B cell (primary cell): ENCODE measurements around the gene RIOK1. TPM values are rescaled to one million over a fixed set of nuclear protein-coding genes. Genes with fewer than 3 reads are reported as not detected.

Source experiments
- ATAC-seq: fragments of 200-7000 bp; cut with Tn5 transposase; one replicate; pipeline ENCODE4 v1.10.0; 2021; ENCODE audit warnings: low read depth, mild to moderate bottlenecking, moderate number of reproducible peaks, moderate library complexity
- CTCF ChIA-PET: fragments of 350-600 bp; sonication (Branson Sonifier 250); formaldehyde crosslinking; loops from one replicate; lab custom pipeline; 2021; ENCODE audit warnings: antibody characterized with exemption, inconsistent platforms; lab: Charles Lee
- POLR2A ChIA-PET: fragments of 350-600 bp; sonication (Branson Sonifier 250); formaldehyde crosslinking; loops from one replicate; lab custom pipeline; 2021; ENCODE audit warnings: antibody characterized with exemption; lab: Charles Lee
- DNase-seq: peaks from one replicate; pipeline ENCODE4 v3.0.0; 2013
- H2AFZ ChIP-seq: 2 replicates; pipeline ENCODE4 v1.6.1; 2012; ENCODE audit warnings: mild to moderate bottlenecking, low read depth, low read length; ENCODE audit not compliant: insufficient read depth, poor library complexity, severe bottlenecking
- H3K27ac ChIP-seq, 2 donors: 1 replicate in 1 of 2; 2 replicates in 1 of 2; pipeline ENCODE4 v1.5.1; 2012 to 2013; ENCODE audit warnings: low read length in 2 of 2, mild to moderate bottlenecking in 2 of 2, moderate library complexity in 1 of 2
- H3K27me3 ChIP-seq, 4 experiments: fragments of 200-600 bp in 1 of 4; sonication (generic) in 1 of 4; replicated peaks in 1 of 4; 1 replicate in 2 of 4; 2 replicates in 2 of 4; pipeline versions ENCODE4 v1.6.1 to v1.7.0; 2013 to 2016; ENCODE audit warnings: low read length in 3 of 4, mild to moderate bottlenecking in 2 of 4, mixed read lengths in 1 of 4, moderate library complexity in 1 of 4; ENCODE audit not compliant: insufficient read depth in 4 of 4, control insufficient read depth in 3 of 4; ENCODE audit errors: control extremely low read depth in 1 of 4
- H3K36me3 ChIP-seq, 2 experiments: replicated peaks in 1 of 2; 1 replicate in 1 of 2; 2 replicates in 1 of 2; pipeline versions ENCODE4 v1.6.1 to v1.7.1; 2013; ENCODE audit warnings: low read length in 1 of 2; ENCODE audit not compliant: insufficient read depth in 2 of 2, control insufficient read depth in 1 of 2; ENCODE audit errors: control extremely low read depth in 1 of 2, extremely low read depth in 1 of 2
- H3K4me1 ChIP-seq, 2 donors: fragments of 200-600 bp in 1 of 2; sonication (generic) in 1 of 2; 1 replicate in 1 of 2; 2 replicates in 1 of 2; pipeline versions ENCODE4 v1.5.1 to v1.6.1; 2013 to 2017; ENCODE audit warnings: low read length in 2 of 2; ENCODE audit not compliant: control insufficient read depth in 2 of 2, insufficient read depth in 2 of 2
- H3K4me2 ChIP-seq: replicated peaks from 2 replicates; pipeline ENCODE3; 2012; ENCODE audit warnings: mild to moderate bottlenecking, low read depth, low read length; ENCODE audit not compliant: poor library complexity, severe bottlenecking
- H3K4me3 ChIP-seq, 5 experiments: fragments of 200-600 bp in 1 of 5; sonication (generic) in 1 of 5; 1 replicate in 3 of 5; 2 replicates in 2 of 5; pipeline versions ENCODE4 v1.5.1 to v1.7.0; 2011 to 2016; ENCODE audit warnings: low read length in 4 of 5, mild to moderate bottlenecking in 4 of 5, low read depth in 2 of 5, control low read depth in 1 of 5, moderate library complexity in 1 of 5; ENCODE audit not compliant: insufficient read depth in 1 of 5; ENCODE audit errors: control extremely low read depth in 1 of 5, extremely low read depth in 1 of 5
- H3K79me2 ChIP-seq: fragments of 200-600 bp; sonication (generic); one replicate; pipeline ENCODE4 v1.6.0; 2016; ENCODE audit warnings: low read length; ENCODE audit not compliant: control insufficient read depth, insufficient read depth
- H3K9ac ChIP-seq: fragments of 200-600 bp; sonication (generic); 2 replicates; pipeline ENCODE4 v1.6.1; 2017; ENCODE audit warnings: mild to moderate bottlenecking, low read length, moderate library complexity
- H3K9me3 ChIP-seq, 3 donors: one replicate each; pipeline versions ENCODE4 v1.6.1 to v1.7.1; 2013; ENCODE audit warnings: low read length in 2 of 3; ENCODE audit not compliant: control insufficient read depth in 2 of 3, insufficient read depth in 1 of 3; ENCODE audit errors: control extremely low read depth in 1 of 3
- H4K20me1 ChIP-seq: 2 replicates; pipeline ENCODE4 v1.6.0; 2012; ENCODE audit warnings: mild to moderate bottlenecking, low read length; ENCODE audit not compliant: insufficient read depth, control insufficient read depth, poor library complexity, severe bottlenecking
- H3K27ac Mint-ChIP-seq: one replicate; pipeline ENCODE4 v1.8.0; 2021; ENCODE audit warnings: mixed read lengths
- H3K27me3 Mint-ChIP-seq: one replicate; pipeline ENCODE4 v1.8.0; 2021; ENCODE audit warnings: mixed read lengths
- H3K4me1 Mint-ChIP-seq: one replicate; pipeline ENCODE4 v1.8.0; 2021; ENCODE audit warnings: mixed read lengths
- H3K4me3 Mint-ChIP-seq: one replicate; pipeline ENCODE4 v1.8.0; 2021; ENCODE audit warnings: mixed read lengths
- H3K9me3 Mint-ChIP-seq: one replicate; pipeline ENCODE4 v1.8.0; 2022; ENCODE audit warnings: mixed read lengths; ENCODE audit not compliant: insufficient read depth
- CTCF ChIP-seq: fragments of 200-600 bp; IDR thresholded peaks from one replicate; pipeline ENCODE4 v1.8.0; 2022; ENCODE audit warnings: antibody characterized with exemption, mild to moderate bottlenecking
- EZH2 ChIP-seq: IDR thresholded peaks from 2 replicates; pipeline ENCODE4 v1.6.1; 2012; ENCODE audit warnings: borderline replicate concordance, low read depth, mild to moderate bottlenecking, moderate library complexity, low read length; ENCODE audit not compliant: insufficient read depth, poor library complexity, severe bottlenecking
- WGBS: methylation state at CpG from one replicate; pipeline ENCODE4 v1.1.5; 2013; ENCODE audit warnings: missing lambda C conversion rate; ENCODE audit not compliant: insufficient coverage; 5-methylcytosine and 5-hydroxymethylcytosine counted together
- intact Hi-C: fragments of 100-400 bp; cut with micrococcal nuclease; formaldehyde crosslinking; loops from one replicate; pipeline ENCODE4 v1.10.0; 2022
- polyA plus RNA-seq: library from polyadenylated mRNA; depleted of rRNA; stranded (reverse); fragments of >200 nt; gene quantifications from 2 replicates; pipeline ENCODE4 v1.2.3, GENCODE V29; 2012
- total RNA-seq, 2 donors: library from RNA; stranded (reverse); fragments of 120-200 nt in 1 of 2; gene quantifications; 1 replicate in 1 of 2; 2 replicates in 1 of 2; pipeline versions ENCODE4 v1.2.3 to v1.2.4, GENCODE V29; 2013 to 2022

RIOK1 gene
- total and polyA plus RNA-seq, 2 donors (not counting 1 experiment from before 2014, with no cell fraction given), result 13.9 to 25.9 TPM

GRCh38 chr6:7391151-7391550, 1.5 kb downstream of the RIOK1 start:
- Mint-ChIP-seq H3K27me3 (no peaks in the 10 kb centered on the region), H3K27ac (no peak overlapping the region), H3K4me3 (peak overlapping the region; percentile 96), H3K9me3 (no peaks in the 10 kb centered on the region), H3K4me1 (peaks cover 34% of the 10 kb centered on the region)
- Histone ChIP-seq H2AFZ (no peak overlapping the region), H3K4me3 (no peak overlapping the region), H3K4me2 (peak overlapping the region; percentile 76), H3K27ac (no peak overlapping the region), H3K9ac (no peak overlapping the region), H4K20me1 (no peaks in the 10 kb centered on the region), H3K36me3 (peaks cover 0 to 17% of the 10 kb centered on the region in 2 experiments), H3K9me3 (no peaks in the 10 kb centered on the region), H3K79me2 (peaks cover 29% of the 10 kb centered on the region), H3K27me3 (no peaks in the 10 kb centered on the region), H3K4me1 (peaks cover 18 to 26% of the 10 kb centered on the region in 2 donors)
- intact Hi-C loops, result no loop called here
- POLR2A ChIA-PET, result interaction anchor here (0.5 kb wide), 1 partner anchor 1868 kb away, joined by 6 read pairs; no protein-coding TSS in a partner anchor
- DNase-seq (no peak), ATAC-seq (no peak)
- TF ChIP-seq CTCF (no peak), EZH2 (no peak)
- 86% methylated on average over 1 of the region's 4 CpGs for WGBS
- CTCF ChIA-PET, result interaction anchor here (4.3 kb wide), 1 partner anchor 115 kb away, joined by 34 read pairs; no protein-coding TSS in a partner anchor

- H3K27ac ChIP-seq, result no peak overlapping the region
- no peaks in the 10 kb centered on the region for H3K27me3 Mint-ChIP-seq
- H3K9me3 Mint-ChIP-seq, result no peaks in the 10 kb centered on the region
- peaks cover 18 to 26% of the 10 kb centered on the region in 2 donors for H3K4me1 ChIP-seq
- intact Hi-C loops, result no loop called here
- no peak overlapping the region for H3K9ac ChIP-seq
- 100% methylated on average over 2 of the region's 6 CpGs for WGBS
- H4K20me1 ChIP-seq, result no peaks in the 10 kb centered on the region
- no peaks in the 10 kb centered on the region for H3K27me3 ChIP-seq
- peaks cover 34% of the 10 kb centered on the region for H3K4me1 Mint-ChIP-seq
- TF ChIP-seq CTCF (no peak), EZH2 (no peak)
- H3K4me3 ChIP-seq, result no peak overlapping the region
- H3K79me2 ChIP-seq, result peaks cover 29% of the 10 kb centered on the region
- DNase-seq, result no peak
- no peak overlapping the region for H3K4me3 Mint-ChIP-seq
- no peak for ATAC-seq
- H3K36me3 ChIP-seq, result peaks cover 2 to 26% of the 10 kb centered on the region in 2 experiments
- H3K27ac Mint-ChIP-seq, result no peak overlapping the region
- no peak overlapping the region for H2AFZ ChIP-seq
- no peak overlapping the region for H3K4me2 ChIP-seq
- ChIA-PET CTCF (interaction anchor here (4.3 kb wide), 1 partner anchor 116 kb away, joined by 34 read pairs; no protein-coding TSS in a partner anchor), POLR2A (no interaction called here)
- no peaks in the 10 kb centered on the region for H3K9me3 ChIP-seq
Measured at GRCh38 chr6:7392402-7392801, 2.8 kb downstream of the RIOK1 start.
